Panc1 (cell line): ENCODE results near the gene VARS1.

ENCODE experiments used
- POLR2AphosphoS5 ChIP-seq: IDR thresholded peaks from 2 replicates; pipeline ENCODE4 v1.6.1; 2012; ENCODE audit warnings: mild to moderate bottlenecking, low read depth, low read length, moderate library complexity
- SIN3A ChIP-seq: IDR thresholded peaks from 2 replicates; pipeline ENCODE4 v1.6.1; 2012; ENCODE audit warnings: low read depth, mild to moderate bottlenecking, low read length, moderate library complexity, borderline replicate concordance; ENCODE audit not compliant: insufficient read depth
- TF ChIP-seq, protein P1 (sequence below): fragments of 450-650 bp; IDR thresholded peaks from 2 replicates; pipeline ENCODE4 v1.5.1; 2017; ENCODE audit warnings: mild to moderate bottlenecking
- TF ChIP-seq, protein P2 (sequence below), 2 experiments: IDR thresholded peaks; 2 replicates each; pipeline ENCODE4 v1.6.1; 2011 to 2012; ENCODE audit warnings: low read depth in 2 of 2, control low read depth in 1 of 2, low read length in 1 of 2, mild to moderate bottlenecking in 1 of 2, moderate library complexity in 1 of 2; ENCODE audit not compliant: insufficient read depth in 1 of 2

DNA sequence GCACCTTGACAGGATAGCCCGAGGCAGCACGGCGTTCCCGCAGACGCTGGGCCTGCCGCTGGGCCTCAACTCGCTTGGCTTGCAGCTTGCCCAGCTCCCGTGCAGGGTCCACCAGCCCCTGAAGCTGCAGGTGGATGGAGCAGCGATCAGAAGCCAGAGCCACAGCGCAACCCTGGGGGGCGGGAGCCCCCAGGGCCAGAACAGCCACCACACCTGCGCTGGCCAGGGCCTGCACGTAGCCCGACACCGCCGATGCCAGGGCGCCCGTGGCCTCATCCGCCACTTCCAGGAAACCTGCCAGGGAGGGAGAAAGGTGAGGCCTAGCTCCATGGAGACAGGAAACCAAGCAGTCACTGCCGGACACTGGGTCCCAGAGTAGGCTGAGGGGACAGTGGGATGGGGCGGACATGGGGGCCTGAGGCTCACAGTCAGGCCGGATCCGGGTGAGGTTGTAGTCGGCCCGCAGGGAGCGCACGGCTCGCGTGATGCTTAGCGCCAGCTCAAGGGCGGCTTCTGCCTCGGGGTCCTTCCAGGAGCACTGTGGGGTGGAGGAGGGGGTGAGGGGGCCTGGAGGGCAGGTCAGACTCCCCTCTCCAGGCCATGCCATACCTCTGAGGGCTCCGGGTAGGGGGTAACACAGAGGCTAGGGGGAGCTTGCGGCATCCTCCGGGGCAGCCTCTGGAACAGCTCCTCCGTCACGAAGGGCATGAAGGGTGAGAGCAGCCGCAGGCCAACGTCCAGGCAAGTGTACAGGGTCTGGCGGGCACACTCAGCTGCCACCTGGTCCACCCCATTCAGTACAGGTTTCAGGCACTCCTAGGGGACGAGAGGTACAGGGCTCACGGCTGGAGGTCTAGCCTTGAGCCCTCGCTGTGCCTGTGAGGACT lies 16.3 kb downstream of the VARS1 start:
- TF ChIP-seq, protein P1, sequence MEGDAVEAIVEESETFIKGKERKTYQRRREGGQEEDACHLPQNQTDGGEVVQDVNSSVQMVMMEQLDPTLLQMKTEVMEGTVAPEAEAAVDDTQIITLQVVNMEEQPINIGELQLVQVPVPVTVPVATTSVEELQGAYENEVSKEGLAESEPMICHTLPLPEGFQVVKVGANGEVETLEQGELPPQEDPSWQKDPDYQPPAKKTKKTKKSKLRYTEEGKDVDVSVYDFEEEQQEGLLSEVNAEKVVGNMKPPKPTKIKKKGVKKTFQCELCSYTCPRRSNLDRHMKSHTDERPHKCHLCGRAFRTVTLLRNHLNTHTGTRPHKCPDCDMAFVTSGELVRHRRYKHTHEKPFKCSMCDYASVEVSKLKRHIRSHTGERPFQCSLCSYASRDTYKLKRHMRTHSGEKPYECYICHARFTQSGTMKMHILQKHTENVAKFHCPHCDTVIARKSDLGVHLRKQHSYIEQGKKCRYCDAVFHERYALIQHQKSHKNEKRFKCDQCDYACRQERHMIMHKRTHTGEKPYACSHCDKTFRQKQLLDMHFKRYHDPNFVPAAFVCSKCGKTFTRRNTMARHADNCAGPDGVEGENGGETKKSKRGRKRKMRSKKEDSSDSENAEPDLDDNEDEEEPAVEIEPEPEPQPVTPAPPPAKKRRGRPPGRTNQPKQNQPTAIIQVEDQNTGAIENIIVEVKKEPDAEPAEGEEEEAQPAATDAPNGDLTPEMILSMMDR: no peak
- no peak for TF ChIP-seq POLR2AphosphoS5
- TF ChIP-seq SIN3A: no peak
- TF ChIP-seq, protein P2, sequence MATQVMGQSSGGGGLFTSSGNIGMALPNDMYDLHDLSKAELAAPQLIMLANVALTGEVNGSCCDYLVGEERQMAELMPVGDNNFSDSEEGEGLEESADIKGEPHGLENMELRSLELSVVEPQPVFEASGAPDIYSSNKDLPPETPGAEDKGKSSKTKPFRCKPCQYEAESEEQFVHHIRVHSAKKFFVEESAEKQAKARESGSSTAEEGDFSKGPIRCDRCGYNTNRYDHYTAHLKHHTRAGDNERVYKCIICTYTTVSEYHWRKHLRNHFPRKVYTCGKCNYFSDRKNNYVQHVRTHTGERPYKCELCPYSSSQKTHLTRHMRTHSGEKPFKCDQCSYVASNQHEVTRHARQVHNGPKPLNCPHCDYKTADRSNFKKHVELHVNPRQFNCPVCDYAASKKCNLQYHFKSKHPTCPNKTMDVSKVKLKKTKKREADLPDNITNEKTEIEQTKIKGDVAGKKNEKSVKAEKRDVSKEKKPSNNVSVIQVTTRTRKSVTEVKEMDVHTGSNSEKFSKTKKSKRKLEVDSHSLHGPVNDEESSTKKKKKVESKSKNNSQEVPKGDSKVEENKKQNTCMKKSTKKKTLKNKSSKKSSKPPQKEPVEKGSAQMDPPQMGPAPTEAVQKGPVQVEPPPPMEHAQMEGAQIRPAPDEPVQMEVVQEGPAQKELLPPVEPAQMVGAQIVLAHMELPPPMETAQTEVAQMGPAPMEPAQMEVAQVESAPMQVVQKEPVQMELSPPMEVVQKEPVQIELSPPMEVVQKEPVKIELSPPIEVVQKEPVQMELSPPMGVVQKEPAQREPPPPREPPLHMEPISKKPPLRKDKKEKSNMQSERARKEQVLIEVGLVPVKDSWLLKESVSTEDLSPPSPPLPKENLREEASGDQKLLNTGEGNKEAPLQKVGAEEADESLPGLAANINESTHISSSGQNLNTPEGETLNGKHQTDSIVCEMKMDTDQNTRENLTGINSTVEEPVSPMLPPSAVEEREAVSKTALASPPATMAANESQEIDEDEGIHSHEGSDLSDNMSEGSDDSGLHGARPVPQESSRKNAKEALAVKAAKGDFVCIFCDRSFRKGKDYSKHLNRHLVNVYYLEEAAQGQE (IDR thresholded peaks at IDR 0.05; ENCODE audit: insufficient read depth in 1 of 2, low read depth in 2 of 2, low read length in 1 of 2): no peak
